SK-N-SH treated with all-trans-retinoic acid at 6 μM for 48 hours (cell line): ENCODE results near the gene ZNF689.

ENCODE experiments used
- ATAC-seq: fragments of 200-7000 bp; cut with Tn5 transposase; 3 replicates; pipeline ENCODE4 v1.9.1; 2020; ENCODE audit warnings: mild to moderate bottlenecking, moderate library complexity
- ARNTL ChIP-seq: fragments of 450-650 bp; formaldehyde crosslinking; IDR thresholded peaks from 2 replicates; pipeline ENCODE4 v1.5.0; 2020; ENCODE audit warnings: low read depth, mild to moderate bottlenecking, moderate library complexity, borderline replicate concordance
- BACH2 ChIP-seq: fragments of 250-450 bp; sonication (Bioruptor Pico); IDR thresholded peaks from 2 replicates; pipeline ENCODE4 v1.9.0; 2021; ENCODE audit warnings: mild to moderate bottlenecking, borderline replicate concordance
- CSDC2 ChIP-seq: fragments of 250-450 bp; sonication (Bioruptor Pico); IDR thresholded peaks from 2 replicates; pipeline ENCODE4 v1.5.0; 2020; ENCODE audit warnings: mild to moderate bottlenecking, moderate library complexity
- ESRRG ChIP-seq: fragments of 250-450 bp; sonication (Bioruptor Pico); IDR thresholded peaks from 2 replicates; pipeline ENCODE4 v1.6.1; 2021; ENCODE audit warnings: mild to moderate bottlenecking
- GLIS3 ChIP-seq: fragments of 250-450 bp; sonication (Bioruptor Pico); IDR thresholded peaks from 2 replicates; pipeline ENCODE4 v1.5.0; 2020; ENCODE audit warnings: mild to moderate bottlenecking, moderate library complexity
- ISL1 ChIP-seq: fragments of 250-450 bp; sonication (Bioruptor Pico); IDR thresholded peaks from 2 replicates; pipeline ENCODE4 v2.1.2; 2022; ENCODE audit warnings: mild to moderate bottlenecking, moderate library complexity
- OSR1 ChIP-seq: fragments of 250-450 bp; sonication (Bioruptor Pico); IDR thresholded peaks from 2 replicates; pipeline ENCODE4 v1.8.0; 2022; ENCODE audit warnings: moderate library complexity, mild to moderate bottlenecking, inconsistent platforms
- PPARA ChIP-seq: fragments of 250-450 bp; sonication (Bioruptor Pico); IDR thresholded peaks from 2 replicates; pipeline ENCODE4 v1.5.0; 2020; ENCODE audit warnings: mild to moderate bottlenecking, borderline replicate concordance
- RARB ChIP-seq: fragments of 250-450 bp; sonication (Bioruptor Pico); IDR thresholded peaks from 2 replicates; pipeline ENCODE4 v1.8.0; 2021; ENCODE audit warnings: mild to moderate bottlenecking, moderate library complexity
- SNAI2 ChIP-seq: fragments of 250-450 bp; sonication (Bioruptor Pico); IDR thresholded peaks from 2 replicates; pipeline ENCODE4 v1.5.0; 2020; ENCODE audit warnings: mild to moderate bottlenecking, moderate library complexity
- TCF4 ChIP-seq: fragments of 250-450 bp; sonication (Bioruptor Pico); IDR thresholded peaks from 2 replicates; pipeline ENCODE4 v1.8.0; 2021; ENCODE audit warnings: mild to moderate bottlenecking, moderate library complexity, borderline replicate concordance
- TOX ChIP-seq: fragments of 250-450 bp; sonication (Bioruptor Pico); IDR thresholded peaks from 2 replicates; pipeline ENCODE4 v1.8.0; 2021; ENCODE audit warnings: mild to moderate bottlenecking, moderate library complexity, borderline replicate concordance
- ZC3H10 ChIP-seq: fragments of 250-450 bp; sonication (Bioruptor Pico); IDR thresholded peaks from 2 replicates; pipeline ENCODE4 v1.5.1; 2021; ENCODE audit warnings: mild to moderate bottlenecking, moderate library complexity
- ZFP3 ChIP-seq: fragments of 250-450 bp; sonication (Bioruptor Pico); IDR thresholded peaks from 2 replicates; pipeline ENCODE4 v1.5.0; 2020; ENCODE audit warnings: mild to moderate bottlenecking, moderate library complexity
- ZFP30 ChIP-seq: fragments of 450-650 bp; formaldehyde crosslinking; IDR thresholded peaks from 2 replicates; pipeline ENCODE4 v1.5.0; 2022; ENCODE audit warnings: mild to moderate bottlenecking, moderate library complexity
- ZNF565 ChIP-seq: fragments of 450-650 bp; formaldehyde crosslinking; conservative IDR thresholded peaks from 2 replicates; pipeline ENCODE4 v1.5.0; 2020; ENCODE audit warnings: low read depth, mild to moderate bottlenecking, moderate library complexity
- ZNF70 ChIP-seq: fragments of 450-650 bp; formaldehyde crosslinking; IDR thresholded peaks from 2 replicates; pipeline ENCODE4 v1.5.0; 2020; ENCODE audit warnings: mild to moderate bottlenecking, moderate library complexity
- ZNF8 ChIP-seq: fragments of 450-650 bp; formaldehyde crosslinking; IDR thresholded peaks from 2 replicates; pipeline ENCODE4 v1.5.0; 2020; ENCODE audit warnings: mild to moderate bottlenecking, moderate library complexity
- TF ChIP-seq, protein P1 (sequence below): fragments of 250-450 bp; sonication (Bioruptor Pico); IDR thresholded peaks from 2 replicates; pipeline ENCODE4 v1.5.1; 2020; ENCODE audit warnings: low read depth, mild to moderate bottlenecking, moderate library complexity
- TF ChIP-seq, protein P2 (sequence below): fragments of 250-450 bp; sonication (Bioruptor Pico); IDR thresholded peaks from 2 replicates; pipeline ENCODE4 v1.5.0; 2020; ENCODE audit warnings: mild to moderate bottlenecking, moderate library complexity
- TF ChIP-seq, protein P3 (sequence below): fragments of 250-450 bp; sonication (Bioruptor Pico); IDR thresholded peaks from 2 replicates; pipeline ENCODE4 v1.5.1; 2021; ENCODE audit warnings: mild to moderate bottlenecking, moderate library complexity
- TF ChIP-seq, protein P4 (sequence below): fragments of 250-450 bp; sonication (Bioruptor Pico); IDR thresholded peaks from 2 replicates; pipeline ENCODE4 v1.8.0; 2021; ENCODE audit warnings: low read depth, mild to moderate bottlenecking, moderate library complexity, borderline replicate concordance

ZNF689 gene

DNA sequence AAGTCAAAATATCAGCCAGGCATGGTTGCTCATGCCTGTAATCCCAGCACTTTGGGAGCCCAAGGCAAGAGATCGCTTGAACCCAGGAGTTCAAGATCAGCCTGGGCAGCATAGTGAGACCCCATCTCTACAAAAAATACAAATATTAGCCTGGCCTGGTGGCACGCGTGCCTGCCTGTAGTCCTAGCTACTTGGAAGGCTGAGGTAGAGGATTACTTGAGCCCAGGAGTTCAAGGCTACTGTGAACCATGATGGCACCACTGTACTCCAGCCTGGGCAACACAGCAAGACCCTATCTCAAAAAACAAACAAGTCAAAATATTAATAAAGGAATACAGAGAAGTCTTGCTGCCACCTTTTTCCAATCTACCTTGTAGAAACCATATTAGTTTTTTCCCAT, 4.2 kb downstream of the ZNF689 start:
- ATAC-seq, result no peak
- no peak for TF ChIP-seq ZNF565 (CRISPR knock-in tag)
- TF ChIP-seq, protein P1, sequence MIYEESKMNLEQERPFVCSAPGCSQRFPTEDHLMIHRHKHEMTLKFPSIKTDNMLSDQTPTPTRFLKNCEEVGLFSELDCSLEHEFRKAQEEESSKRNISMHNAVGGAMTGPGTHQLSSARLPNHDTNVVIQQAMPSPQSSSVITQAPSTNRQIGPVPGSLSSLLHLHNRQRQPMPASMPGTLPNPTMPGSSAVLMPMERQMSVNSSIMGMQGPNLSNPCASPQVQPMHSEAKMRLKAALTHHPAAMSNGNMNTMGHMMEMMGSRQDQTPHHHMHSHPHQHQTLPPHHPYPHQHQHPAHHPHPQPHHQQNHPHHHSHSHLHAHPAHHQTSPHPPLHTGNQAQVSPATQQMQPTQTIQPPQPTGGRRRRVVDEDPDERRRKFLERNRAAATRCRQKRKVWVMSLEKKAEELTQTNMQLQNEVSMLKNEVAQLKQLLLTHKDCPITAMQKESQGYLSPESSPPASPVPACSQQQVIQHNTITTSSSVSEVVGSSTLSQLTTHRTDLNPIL (CRISPR knock-in tag), result no peak
- TF ChIP-seq, protein P2, sequence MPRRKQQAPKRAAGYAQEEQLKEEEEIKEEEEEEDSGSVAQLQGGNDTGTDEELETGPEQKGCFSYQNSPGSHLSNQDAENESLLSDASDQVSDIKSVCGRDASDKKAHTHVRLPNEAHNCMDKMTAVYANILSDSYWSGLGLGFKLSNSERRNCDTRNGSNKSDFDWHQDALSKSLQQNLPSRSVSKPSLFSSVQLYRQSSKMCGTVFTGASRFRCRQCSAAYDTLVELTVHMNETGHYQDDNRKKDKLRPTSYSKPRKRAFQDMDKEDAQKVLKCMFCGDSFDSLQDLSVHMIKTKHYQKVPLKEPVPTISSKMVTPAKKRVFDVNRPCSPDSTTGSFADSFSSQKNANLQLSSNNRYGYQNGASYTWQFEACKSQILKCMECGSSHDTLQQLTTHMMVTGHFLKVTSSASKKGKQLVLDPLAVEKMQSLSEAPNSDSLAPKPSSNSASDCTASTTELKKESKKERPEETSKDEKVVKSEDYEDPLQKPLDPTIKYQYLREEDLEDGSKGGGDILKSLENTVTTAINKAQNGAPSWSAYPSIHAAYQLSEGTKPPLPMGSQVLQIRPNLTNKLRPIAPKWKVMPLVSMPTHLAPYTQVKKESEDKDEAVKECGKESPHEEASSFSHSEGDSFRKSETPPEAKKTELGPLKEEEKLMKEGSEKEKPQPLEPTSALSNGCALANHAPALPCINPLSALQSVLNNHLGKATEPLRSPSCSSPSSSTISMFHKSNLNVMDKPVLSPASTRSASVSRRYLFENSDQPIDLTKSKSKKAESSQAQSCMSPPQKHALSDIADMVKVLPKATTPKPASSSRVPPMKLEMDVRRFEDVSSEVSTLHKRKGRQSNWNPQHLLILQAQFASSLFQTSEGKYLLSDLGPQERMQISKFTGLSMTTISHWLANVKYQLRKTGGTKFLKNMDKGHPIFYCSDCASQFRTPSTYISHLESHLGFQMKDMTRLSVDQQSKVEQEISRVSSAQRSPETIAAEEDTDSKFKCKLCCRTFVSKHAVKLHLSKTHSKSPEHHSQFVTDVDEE (CRISPR knock-in tag), result no peak

DNA sequence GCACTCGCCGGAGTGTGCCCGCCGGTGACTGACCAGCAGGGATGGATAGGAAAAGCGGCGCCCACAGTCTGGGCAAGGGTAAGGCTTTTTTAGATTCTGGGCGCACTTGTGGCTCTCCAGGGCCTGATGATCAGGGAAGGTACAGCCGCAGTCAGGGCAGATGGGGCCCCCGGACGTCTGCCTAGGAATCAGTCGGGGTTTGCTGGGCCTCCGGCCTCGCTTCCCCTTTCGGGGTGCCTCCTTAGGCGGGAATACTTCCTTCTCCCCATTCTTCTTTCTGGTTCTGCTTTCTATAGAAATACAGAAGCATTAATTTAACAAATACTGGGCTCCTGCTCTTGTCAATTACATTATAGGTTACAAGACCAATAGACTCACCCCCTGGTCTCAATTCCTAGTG, 5.0 kb downstream of the ZNF689 start:
- no peak for ATAC-seq
- TF ChIP-seq, protein P2 (CRISPR knock-in tag), result no peak
- no peak for TF ChIP-seq ZNF565 (CRISPR knock-in tag)
- no peak for TF ChIP-seq CSDC2
- TF ChIP-seq TCF4 (CRISPR knock-in tag), result no peak
- no peak for TF ChIP-seq ESRRG (CRISPR knock-in tag)
- no peak for TF ChIP-seq ZC3H10 (CRISPR knock-in tag)
- TF ChIP-seq OSR1, result no peak
- TF ChIP-seq ZFP3 (CRISPR knock-in tag), result no peak
- TF ChIP-seq BACH2 (CRISPR knock-in tag), result no peak
- TF ChIP-seq TOX (CRISPR knock-in tag), result no peak
- no peak for TF ChIP-seq ARNTL (CRISPR knock-in tag)
- TF ChIP-seq, protein P3, sequence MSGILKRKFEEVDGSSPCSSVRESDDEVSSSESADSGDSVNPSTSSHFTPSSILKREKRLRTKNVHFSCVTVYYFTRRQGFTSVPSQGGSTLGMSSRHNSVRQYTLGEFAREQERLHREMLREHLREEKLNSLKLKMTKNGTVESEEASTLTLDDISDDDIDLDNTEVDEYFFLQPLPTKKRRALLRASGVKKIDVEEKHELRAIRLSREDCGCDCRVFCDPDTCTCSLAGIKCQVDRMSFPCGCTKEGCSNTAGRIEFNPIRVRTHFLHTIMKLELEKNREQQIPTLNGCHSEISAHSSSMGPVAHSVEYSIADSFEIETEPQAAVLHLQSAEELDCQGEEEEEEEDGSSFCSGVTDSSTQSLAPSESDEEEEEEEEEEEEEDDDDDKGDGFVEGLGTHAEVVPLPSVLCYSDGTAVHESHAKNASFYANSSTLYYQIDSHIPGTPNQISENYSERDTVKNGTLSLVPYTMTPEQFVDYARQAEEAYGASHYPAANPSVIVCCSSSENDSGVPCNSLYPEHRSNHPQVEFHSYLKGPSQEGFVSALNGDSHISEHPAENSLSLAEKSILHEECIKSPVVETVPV (CRISPR knock-in tag), result no peak
- no peak for TF ChIP-seq ISL1 (CRISPR knock-in tag)
- no peak for TF ChIP-seq GLIS3
- no peak for TF ChIP-seq PPARA
- no peak for TF ChIP-seq ZNF8 (CRISPR knock-in tag)
- no peak for TF ChIP-seq ZFP30
- no peak for TF ChIP-seq SNAI2
- TF ChIP-seq, protein P4, sequence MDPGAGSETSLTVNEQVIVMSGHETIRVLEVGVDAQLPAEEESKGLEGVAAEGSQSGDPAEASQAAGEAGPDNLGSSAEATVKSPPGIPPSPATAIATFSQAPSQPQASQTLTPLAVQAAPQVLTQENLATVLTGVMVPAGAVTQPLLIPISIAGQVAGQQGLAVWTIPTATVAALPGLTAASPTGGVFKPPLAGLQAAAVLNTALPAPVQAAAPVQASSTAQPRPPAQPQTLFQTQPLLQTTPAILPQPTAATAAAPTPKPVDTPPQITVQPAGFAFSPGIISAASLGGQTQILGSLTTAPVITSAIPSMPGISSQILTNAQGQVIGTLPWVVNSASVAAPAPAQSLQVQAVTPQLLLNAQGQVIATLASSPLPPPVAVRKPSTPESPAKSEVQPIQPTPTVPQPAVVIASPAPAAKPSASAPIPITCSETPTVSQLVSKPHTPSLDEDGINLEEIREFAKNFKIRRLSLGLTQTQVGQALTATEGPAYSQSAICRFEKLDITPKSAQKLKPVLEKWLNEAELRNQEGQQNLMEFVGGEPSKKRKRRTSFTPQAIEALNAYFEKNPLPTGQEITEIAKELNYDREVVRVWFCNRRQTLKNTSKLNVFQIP (CRISPR knock-in tag), result no peak

DNA sequence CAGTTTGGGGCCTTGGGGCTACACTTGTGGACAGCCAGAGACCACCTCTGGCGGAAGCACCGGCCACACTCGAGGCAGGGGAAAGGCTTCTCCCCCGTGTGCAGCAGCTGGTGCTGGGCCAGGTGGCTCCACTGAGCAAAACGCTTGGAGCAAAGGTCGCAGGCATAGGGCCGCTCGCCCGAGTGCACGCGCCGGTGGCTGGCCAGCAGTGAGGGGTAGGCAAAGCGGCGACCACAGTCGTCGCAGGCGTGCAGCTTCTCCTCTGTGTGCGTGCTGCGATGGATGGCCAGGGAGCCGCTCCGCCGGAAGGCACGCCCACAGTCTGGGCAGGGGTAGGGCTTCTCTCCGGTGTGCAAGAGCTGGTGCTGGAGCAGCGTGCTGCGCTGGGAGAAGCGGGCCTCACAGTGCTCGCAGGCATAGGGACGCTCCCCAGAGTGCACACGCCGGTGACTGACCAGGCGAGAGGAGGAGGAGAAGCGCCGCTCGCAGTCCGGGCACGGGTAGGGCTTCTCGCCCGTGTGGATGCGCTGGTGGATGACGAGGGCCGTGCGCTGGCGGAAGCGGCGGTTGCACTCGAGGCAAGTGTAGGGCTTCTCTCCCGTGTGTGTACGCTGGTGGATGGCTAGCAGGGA, 5.8 kb downstream of the ZNF689 start:
- ATAC-seq, result no peak
- no peak for TF ChIP-seq RARB (CRISPR knock-in tag)
- TF ChIP-seq, protein P2 (CRISPR knock-in tag), result no peak
- no peak for TF ChIP-seq ZFP3 (CRISPR knock-in tag)
- TF ChIP-seq ZNF70 (CRISPR knock-in tag), result no peak
- no peak for TF ChIP-seq ZNF8 (CRISPR knock-in tag)
- TF ChIP-seq OSR1, result no peak
- no peak for TF ChIP-seq TOX (CRISPR knock-in tag)
- no peak for TF ChIP-seq TCF4 (CRISPR knock-in tag)
- no peak for TF ChIP-seq ZC3H10 (CRISPR knock-in tag)
- TF ChIP-seq, protein P1 (CRISPR knock-in tag), result no peak
- no peak for TF ChIP-seq ZNF565 (CRISPR knock-in tag)
- no peak for TF ChIP-seq ISL1 (CRISPR knock-in tag)
- TF ChIP-seq PPARA, result no peak
